ENCODE data around the gene MORN1.
"Not testable (repeated sequence)": the region's sequence is repeated elsewhere in the genome, so short reads cannot be mapped to it uniquely, and the experiment has no call there.

MORN1 gene

GRCh38 chr1:2391041-2391930 lies at the start of gene MORN1, which contains the start of gene RER1:
Gene MORN1, minus strand, starts transcription at chr1:2391554. Its CDS starts 21 bp downstream, at chr1:2391533.
Gene RER1, plus strand, starts transcription at chr1:2391841. Its CDS starts 3,950 bp downstream, at chr1:2395791.
- DNase-seq, result peak; percentile 89 to 93

GRCh38 chr1:2440346-2440745 lies 49.0 kb upstream of the MORN1 start:
- DNase-seq, result not testable (repeated sequence)

GRCh38 chr1:2439369-2439768 lies 48.0 kb upstream of the MORN1 start:
- no peak for DNase-seq

GRCh38 chr1:2438641-2439040 lies 47.3 kb upstream of the MORN1 start:
- DNase-seq, result no peak

- DNase-seq, result no peak
Measured at GRCh38 chr1:2438038-2438437, 46.7 kb upstream of the MORN1 start.

- DNase-seq, result no peak
Measured at GRCh38 chr1:2437617-2438016, 46.3 kb upstream of the MORN1 start.

- DNase-seq, result no peak
Measured at GRCh38 chr1:2436876-2437275, 45.5 kb upstream of the MORN1 start.

DNA sequence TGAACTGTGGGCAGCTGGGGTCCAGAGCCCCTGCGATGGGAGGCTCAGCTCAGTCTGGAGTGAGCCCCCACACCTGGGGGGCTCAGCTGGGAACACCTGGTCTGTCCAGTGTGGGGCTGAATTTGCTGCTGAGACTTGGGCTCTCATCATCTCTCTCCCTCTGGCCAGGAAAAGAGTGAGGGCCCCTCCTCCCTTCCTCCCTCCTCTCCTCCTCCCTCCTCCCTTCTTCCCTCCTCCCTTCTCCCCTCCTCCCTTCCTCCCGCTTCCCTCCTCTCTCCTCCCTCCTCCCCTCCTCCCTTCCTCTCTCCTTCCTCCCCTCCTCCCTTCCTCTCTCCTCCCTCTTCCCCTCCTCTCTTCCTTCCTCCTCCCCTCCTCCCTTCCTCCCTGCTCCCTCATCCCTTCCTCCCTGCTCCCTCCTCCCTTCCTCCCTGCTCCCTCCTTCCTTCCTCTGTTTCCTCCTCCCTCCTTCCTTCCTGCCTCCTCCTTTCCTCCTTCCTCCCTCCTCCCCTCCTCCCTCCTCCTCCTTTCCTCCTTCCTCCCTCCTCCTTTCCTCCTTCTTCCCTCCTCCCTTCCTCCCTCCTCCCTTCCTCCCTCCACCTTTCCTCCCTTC lies 44.5 kb upstream of the MORN1 start:
- DNase-seq, result no peak

GRCh38 chr1:2435091-2435490 lies 43.7 kb upstream of the MORN1 start:
- no peak for DNase-seq

DNA sequence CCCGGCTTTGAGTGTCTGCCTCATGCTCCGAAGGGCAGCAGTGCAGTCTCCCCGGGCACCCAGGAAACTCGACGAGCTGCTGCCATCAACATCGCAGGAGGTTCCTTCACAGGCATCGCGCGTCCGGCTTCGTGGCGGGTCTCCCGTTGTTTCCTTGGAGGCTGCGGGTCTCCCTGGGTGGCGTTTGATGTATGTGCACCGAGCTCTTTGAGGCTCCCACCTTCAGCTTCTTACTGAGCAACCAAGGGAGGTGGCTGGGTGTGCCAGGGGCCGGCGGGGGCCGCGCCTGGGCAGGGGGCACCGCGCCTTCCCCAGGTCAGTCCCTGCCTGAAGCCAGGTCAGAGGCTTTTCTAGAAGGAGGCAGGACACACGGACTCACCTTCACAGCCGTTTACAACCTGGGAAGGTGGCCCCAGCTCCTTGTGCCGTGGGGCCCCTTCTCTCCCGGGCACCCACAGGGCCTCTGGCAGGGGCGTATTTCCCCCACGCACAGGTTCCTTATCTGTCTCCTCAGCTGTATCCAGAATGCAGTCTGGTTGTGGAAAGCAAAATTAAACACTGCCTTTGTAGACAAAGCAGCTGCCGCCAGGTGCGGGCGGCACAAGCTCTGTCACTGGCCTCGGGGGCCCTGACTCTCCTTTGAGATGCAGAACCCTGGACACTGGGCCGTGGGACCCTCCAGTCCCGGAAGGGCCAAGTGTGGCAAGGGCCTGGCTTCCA lies 42.7 kb upstream of the MORN1 start:
- DNase-seq, result no peak

DNA sequence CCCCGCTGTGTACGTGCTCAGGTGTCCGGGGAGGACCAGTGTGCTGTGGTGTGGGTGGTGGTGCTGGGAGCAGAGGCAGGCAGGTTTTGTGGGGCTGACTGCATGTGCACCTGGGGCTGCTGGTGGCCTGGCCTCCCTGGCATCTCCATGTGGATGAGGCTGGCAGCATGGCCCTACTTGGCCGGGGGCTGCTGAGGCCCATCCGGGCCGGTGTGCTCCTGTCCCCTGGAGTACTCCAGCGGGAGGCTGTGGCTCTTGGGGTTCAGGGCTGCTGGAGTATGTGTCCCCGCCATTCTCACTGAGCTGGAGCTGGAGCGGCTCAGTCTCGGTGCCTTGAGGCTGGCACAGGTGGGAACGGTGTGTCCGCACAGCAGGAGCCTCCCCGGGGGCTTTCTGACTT lies 41.8 kb upstream of the MORN1 start:
- DNase-seq, result no peak

DNA sequence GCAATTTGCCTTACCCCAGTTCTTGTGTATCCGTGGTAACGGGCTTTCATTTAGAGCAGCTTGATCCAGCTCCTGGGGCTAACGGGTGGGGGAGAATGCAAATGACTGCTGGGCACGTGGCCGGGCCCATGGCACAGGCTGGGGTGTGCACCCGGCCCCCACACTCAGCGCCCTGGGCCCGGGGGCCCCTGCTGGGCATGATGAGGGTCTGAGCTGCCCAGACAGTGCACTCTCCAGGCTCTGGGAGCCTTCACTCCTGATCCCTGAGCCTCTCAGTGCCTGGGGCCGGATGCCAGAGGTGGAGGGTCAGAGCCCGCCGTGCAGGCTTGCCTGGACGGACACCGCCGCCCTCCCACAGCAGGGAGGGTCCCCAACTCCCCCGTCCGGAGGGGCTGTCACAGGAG lies 41.1 kb upstream of the MORN1 start:
- no peak for DNase-seq

GRCh38 chr1:2431518-2431917 lies 40.2 kb upstream of the MORN1 start:
- DNase-seq, result no peak

GRCh38 chr1:2431103-2431502 lies 39.7 kb upstream of the MORN1 start:
- DNase-seq, result no peak

DNA sequence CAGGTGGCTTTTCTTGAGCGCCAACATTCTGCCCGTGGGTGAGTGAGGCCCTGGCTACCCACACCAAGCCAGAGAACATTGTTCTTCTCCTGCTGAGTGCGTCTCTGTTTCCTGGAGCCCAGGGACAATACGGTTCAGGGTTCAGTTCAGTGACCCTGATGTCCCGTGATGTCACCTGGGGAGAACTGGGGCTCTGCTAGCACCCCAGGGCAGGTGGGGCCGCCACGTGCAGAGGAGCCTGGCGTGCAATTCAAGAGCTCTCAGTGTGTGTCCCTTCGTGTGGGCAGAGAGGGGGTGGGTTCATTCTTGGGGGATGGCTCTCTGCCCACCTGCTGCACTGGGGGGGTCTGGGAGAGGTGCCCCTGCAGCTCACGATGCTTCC lies 39.2 kb upstream of the MORN1 start:
- no peak for DNase-seq

- DNase-seq, result no peak
Measured at GRCh38 chr1:2429780-2430591, 38.6 kb upstream of the MORN1 start.

GRCh38 chr1:2428490-2428889 lies 37.1 kb upstream of the MORN1 start:
- no peak for DNase-seq

DNA sequence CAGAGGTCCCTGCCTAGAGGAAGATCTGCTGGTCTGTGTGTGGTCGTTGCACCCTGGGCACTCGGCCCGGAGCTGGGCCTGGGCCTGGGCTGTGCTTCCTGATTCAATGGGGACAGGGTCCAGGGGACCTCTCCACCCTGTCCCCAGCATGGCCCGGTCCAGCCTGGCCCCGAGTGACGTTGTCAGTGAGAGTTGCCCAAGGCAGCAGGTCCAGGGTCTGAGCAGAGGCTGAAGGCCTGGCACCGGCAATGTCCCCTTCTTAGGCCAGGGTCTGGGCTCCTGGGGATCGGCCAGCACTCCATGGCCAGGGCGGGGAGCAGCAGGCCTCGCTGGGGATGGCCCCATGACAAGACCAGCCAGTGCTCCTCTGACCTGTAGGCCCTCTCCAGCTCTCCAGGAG lies 36.6 kb upstream of the MORN1 start:
- DNase-seq, result no peak

DNA sequence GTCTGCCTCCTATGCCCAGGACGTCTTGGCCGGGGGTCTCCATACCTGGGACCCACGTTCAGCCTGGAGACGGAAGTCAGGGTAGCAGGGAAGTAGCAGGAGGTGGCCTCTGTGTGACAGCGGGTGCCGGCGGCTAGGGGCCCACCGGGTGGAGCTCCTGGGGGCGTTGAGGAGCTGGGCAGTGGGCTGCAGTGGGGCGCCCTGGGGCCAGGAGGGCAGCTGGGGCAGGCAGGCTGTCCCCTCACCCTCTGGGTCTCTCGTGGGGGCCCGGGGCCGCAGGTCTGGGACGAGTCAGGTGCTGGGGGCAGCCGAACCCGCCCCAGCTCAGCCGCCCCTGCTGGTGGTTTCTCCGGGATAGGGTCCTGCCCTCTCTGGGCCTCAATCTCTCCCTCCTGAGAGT lies 35.7 kb upstream of the MORN1 start:
- DNase-seq, result no peak

- DNase-seq, result no peak
Measured at GRCh38 chr1:2426540-2426939, 35.2 kb upstream of the MORN1 start.

DNA sequence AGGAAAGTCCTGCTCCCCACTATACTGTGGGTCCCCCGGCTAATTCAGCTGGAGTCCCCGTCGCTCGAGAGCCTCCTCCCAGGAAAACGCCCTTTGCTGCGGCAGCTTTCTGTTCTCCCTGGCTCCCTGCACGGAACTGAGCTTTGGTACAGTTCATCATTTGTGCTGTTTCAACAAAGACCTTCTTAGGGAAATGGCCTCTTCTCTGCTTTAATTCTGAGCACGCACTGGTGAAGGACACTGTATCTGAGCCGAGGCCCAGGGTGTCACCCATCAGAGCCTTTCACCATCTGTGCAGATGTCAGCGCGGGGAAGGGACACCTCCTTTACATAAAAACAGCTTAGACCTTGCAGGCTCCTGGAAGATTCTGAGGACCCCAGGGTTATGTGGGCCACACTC lies 34.5 kb upstream of the MORN1 start:
- no peak for DNase-seq

DNA sequence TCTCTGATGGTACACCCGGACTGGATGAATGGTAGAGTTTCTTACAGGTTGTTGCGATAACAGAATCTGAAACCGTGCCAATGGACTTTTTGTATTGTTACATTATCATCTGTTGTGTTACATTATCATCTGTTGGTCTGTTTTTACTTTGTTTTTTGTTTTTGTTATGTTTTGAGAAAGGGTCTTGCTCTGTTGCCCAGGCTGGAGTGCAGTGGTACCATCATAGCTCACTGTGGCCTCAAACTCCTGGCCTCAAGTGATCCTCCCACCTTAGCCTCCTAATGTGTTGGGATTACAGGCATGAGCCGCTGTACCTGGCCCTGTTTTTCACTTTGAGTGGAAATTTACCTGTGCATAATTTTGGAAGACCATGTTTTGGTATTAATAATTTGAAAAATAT lies 31.2 kb upstream of the MORN1 start:
- DNase-seq, result no peak

- no peak for DNase-seq
Measured at GRCh38 chr1:2419416-2419815, 28.1 kb upstream of the MORN1 start.
